Measurements from ENCODE around the gene IFI44. TPM values are rescaled to one million over a fixed set of nuclear protein-coding genes. Genes with fewer than 3 reads are reported as not detected.

IFI44 gene
- total and polyA plus RNA-seq, 2 donors (not counting 1 experiment from before 2014, with no cell fraction given), result 6.2 to 6.9 TPM

- H3K4me3 Mint-ChIP-seq, result no peak overlapping the region
- no peak for ATAC-seq (ENCODE audit: low read depth)
- no peak overlapping the region for H3K27ac Mint-ChIP-seq
- Histone ChIP-seq H3K9ac (ENCODE audit: low read length) (no peak overlapping the region), H3K4me1 (ENCODE audit: control insufficient read depth in 2 of 2, insufficient read depth in 2 of 2, low read length in 2 of 2) (no peaks in the 10 kb centered on the region), H3K4me3 (ENCODE audit: control extremely low read depth in 1 of 5, extremely low read depth in 1 of 5, insufficient read depth in 1 of 5, low read depth in 2 of 5, low read length in 4 of 5) (no peak overlapping the region), H2AFZ (ENCODE audit: insufficient read depth, low read depth, low read length, poor library complexity, severe bottlenecking) (no peak overlapping the region), H3K27me3 (replicated peaks in 1 of 4; ENCODE audit: control extremely low read depth in 1 of 4, control insufficient read depth in 3 of 4, insufficient read depth in 4 of 4, low read length in 3 of 4) (no peaks in the 10 kb centered on the region), H3K9me3 (ENCODE audit: control extremely low read depth in 1 of 3, control insufficient read depth in 2 of 3, insufficient read depth in 1 of 3, low read length in 2 of 3) (no peaks in the 10 kb centered on the region), H3K79me2 (ENCODE audit: control insufficient read depth, insufficient read depth, low read length) (no peaks in the 10 kb centered on the region), H3K4me2 (replicated peaks; ENCODE audit: low read depth, low read length, poor library complexity, severe bottlenecking) (no peak overlapping the region), H3K27ac (ENCODE audit: low read length in 2 of 2) (no peak overlapping the region), H4K20me1 (ENCODE audit: control insufficient read depth, insufficient read depth, low read length, poor library complexity, severe bottlenecking) (no peaks in the 10 kb centered on the region), H3K36me3 (replicated peaks in 1 of 2; ENCODE audit: control extremely low read depth in 1 of 2, control insufficient read depth in 1 of 2, extremely low read depth in 1 of 2, insufficient read depth in 2 of 2, low read length in 1 of 2) (no peaks in the 10 kb centered on the region)
- no peak for TF ChIP-seq CTCF (IDR thresholded peaks at IDR 0.05)
- no peak for TF ChIP-seq EZH2 (IDR thresholded peaks at IDR 0.05; ENCODE audit: borderline replicate concordance, insufficient read depth, low read depth, low read length, poor library complexity, severe bottlenecking)
- ChIA-PET CTCF (no interaction called here), POLR2A (no interaction called here)
- DNase-seq, result no peak
- H3K27me3 Mint-ChIP-seq, result peaks cover 6% of the 10 kb centered on the region
- intact Hi-C loops (cut with micrococcal nuclease), result no loop called here
- WGBS (ENCODE audit: insufficient coverage), result 80% methylated on average over 1 of the region's 4 CpGs
- no peaks in the 10 kb centered on the region for H3K4me1 Mint-ChIP-seq
- peaks cover 2% of the 10 kb centered on the region for H3K9me3 Mint-ChIP-seq (ENCODE audit: insufficient read depth)
These were observed 42.5 kb downstream of the IFI44 start for GRCh38 chr1:78691995-78692747.

- H3K4me3 ChIP-seq (ENCODE audit: control extremely low read depth in 1 of 5, extremely low read depth in 1 of 5, insufficient read depth in 1 of 5, low read depth in 2 of 5, low read length in 4 of 5), result no peak overlapping the region
- no peak for DNase-seq
- CTCF ChIA-PET, result interaction anchor here (0.6 kb wide), 1 partner anchor 677 kb away, joined by 3 read pairs; no protein-coding TSS in a partner anchor
- Mint-ChIP-seq H3K4me1 (no peaks in the 10 kb centered on the region), H3K27me3 (peaks cover 3% of the 10 kb centered on the region), H3K4me3 (no peak overlapping the region), H3K9me3 (ENCODE audit: insufficient read depth) (peaks cover 14% of the 10 kb centered on the region), H3K27ac (no peak overlapping the region)
- H3K9me3 ChIP-seq (ENCODE audit: control extremely low read depth in 1 of 3, control insufficient read depth in 2 of 3, insufficient read depth in 1 of 3, low read length in 2 of 3), result peaks cover 0 to 10% (median 0%) of the 10 kb centered on the region in 3 donors
- no peak overlapping the region for H3K4me2 ChIP-seq (replicated peaks; ENCODE audit: low read depth, low read length, poor library complexity, severe bottlenecking)
- intact Hi-C loops (cut with micrococcal nuclease), result no loop called here
- no peak for ATAC-seq (ENCODE audit: low read depth)
- H3K36me3 ChIP-seq (replicated peaks in 1 of 2; ENCODE audit: control extremely low read depth in 1 of 2, control insufficient read depth in 1 of 2, extremely low read depth in 1 of 2, insufficient read depth in 2 of 2, low read length in 1 of 2), result no peaks in the 10 kb centered on the region
- H3K9ac ChIP-seq (ENCODE audit: low read length), result no peak overlapping the region
- TF ChIP-seq EZH2 (IDR thresholded peaks at IDR 0.05; ENCODE audit: borderline replicate concordance, insufficient read depth, low read depth, low read length, poor library complexity, severe bottlenecking) (no peak), CTCF (IDR thresholded peaks at IDR 0.05) (no peak)
- POLR2A ChIA-PET, result no interaction called here
- no peaks in the 10 kb centered on the region for H3K79me2 ChIP-seq (ENCODE audit: control insufficient read depth, insufficient read depth, low read length)
- no peaks in the 10 kb centered on the region for H3K4me1 ChIP-seq (ENCODE audit: control insufficient read depth in 2 of 2, insufficient read depth in 2 of 2, low read length in 2 of 2)
- no peaks in the 10 kb centered on the region for H4K20me1 ChIP-seq (ENCODE audit: control insufficient read depth, insufficient read depth, low read length, poor library complexity, severe bottlenecking)
- no peaks in the 10 kb centered on the region for H3K27me3 ChIP-seq (replicated peaks in 1 of 4; ENCODE audit: control extremely low read depth in 1 of 4, control insufficient read depth in 3 of 4, insufficient read depth in 4 of 4, low read length in 3 of 4)
- no peak overlapping the region for H3K27ac ChIP-seq (ENCODE audit: low read length in 2 of 2)
- no peak overlapping the region for H2AFZ ChIP-seq (ENCODE audit: insufficient read depth, low read depth, low read length, poor library complexity, severe bottlenecking)
These were observed 50.2 kb downstream of the IFI44 start for GRCh38 chr1:78699813-78700212.
